ENCODE data around the gene TRAF3.
"Not testable (repeated sequence)": the region's sequence is repeated elsewhere in the genome, so short reads cannot be mapped to it uniquely, and the experiment has no call there.

TRAF3 gene

DNA sequence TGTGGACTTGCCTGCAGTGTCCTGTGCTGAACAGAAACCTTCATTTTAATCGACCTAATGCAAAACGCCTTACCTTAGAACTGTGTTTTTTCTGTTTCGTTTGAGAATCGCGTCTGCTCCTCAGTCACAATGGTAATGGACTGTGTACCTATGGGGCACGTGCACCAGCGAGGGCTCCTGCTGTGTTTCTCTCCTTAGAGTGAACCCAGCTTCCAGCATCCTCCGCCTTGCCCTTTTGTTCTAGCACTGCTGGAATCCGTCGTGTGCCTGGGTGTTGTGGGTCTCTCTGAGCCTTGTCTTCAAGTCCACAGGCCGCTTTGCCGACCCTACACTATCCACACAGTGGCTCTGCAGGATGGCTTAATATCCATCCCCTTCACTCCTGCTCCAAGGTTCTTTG is 148.9 kb downstream of the TRAF3 start:
- no peak for DNase-seq

DNA sequence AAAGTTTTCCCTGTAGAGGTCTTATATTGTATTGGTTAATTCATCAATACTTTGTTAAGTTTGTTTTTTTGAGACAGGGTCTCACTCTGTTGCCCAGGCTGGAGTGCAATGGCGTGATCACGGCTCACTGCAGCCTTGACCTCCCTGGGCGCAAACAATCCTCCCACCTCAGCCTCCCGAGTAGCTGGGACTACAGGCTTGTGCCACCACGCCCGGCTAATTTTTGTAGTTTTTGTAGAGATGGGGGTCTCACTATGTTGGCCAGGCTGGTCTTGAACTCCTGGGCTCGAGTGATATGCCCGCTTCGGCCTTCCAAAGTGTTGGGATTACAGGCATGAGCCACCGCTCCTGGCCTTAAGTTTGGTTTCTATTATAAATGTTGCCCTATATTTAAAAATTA is 149.6 kb downstream of the TRAF3 start:
- not testable (repeated sequence) for DNase-seq

DNA sequence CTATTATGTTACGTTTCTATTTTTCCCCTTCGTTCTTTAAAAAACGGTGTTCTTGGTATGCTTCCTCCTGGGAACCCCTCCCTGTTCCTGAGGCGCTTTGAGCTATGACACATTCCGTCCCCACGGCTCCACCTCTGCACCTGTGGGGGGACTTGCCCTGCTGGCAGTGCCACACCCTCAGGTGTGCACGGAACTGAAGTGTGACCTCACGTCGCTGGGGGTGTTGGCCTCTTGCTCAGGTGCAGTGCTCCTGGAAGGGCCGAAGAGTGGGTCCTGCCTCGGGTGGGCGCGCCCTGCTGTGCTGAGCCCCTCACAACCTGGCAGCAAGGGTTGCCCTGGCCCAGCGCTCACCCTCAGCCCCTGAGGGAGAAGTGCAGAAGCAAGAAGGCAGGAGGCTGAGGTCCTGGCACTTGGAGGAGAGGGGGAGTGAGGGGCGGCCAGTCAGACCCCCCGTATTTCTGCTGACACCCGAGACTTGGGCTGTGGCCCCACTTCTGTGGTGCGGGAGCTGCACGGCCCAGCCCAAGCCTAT is 150.2 kb downstream of the TRAF3 start:
- no peak for DNase-seq

DNA sequence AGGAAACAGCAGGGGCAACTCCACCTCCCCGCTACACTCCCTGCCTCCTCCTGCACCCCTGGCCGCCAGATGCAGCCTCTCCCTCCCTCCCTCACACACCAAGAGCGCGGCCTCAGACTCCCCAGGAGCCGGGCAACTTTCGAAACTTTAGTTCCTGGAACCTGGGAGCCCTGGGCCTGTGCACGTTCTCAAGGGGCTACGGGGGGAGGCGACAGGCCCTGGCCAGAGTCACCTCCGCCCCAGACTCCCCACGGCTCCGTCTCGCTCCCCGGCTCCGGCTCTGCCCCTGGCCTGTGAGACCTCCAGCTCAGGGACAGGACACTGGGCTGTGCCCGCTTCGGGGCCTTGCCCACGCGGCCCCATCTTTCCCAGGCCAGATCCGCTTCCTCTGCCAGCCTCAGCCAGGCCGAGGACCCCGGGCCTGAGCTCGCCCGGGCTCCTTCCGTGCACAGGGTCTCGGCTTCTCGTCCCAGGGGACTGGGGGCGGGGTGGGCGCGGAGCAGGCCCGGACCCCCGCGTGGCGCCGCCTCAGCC is 150.7 kb downstream of the TRAF3 start:
- peak; percentile 25 for DNase-seq

DNA sequence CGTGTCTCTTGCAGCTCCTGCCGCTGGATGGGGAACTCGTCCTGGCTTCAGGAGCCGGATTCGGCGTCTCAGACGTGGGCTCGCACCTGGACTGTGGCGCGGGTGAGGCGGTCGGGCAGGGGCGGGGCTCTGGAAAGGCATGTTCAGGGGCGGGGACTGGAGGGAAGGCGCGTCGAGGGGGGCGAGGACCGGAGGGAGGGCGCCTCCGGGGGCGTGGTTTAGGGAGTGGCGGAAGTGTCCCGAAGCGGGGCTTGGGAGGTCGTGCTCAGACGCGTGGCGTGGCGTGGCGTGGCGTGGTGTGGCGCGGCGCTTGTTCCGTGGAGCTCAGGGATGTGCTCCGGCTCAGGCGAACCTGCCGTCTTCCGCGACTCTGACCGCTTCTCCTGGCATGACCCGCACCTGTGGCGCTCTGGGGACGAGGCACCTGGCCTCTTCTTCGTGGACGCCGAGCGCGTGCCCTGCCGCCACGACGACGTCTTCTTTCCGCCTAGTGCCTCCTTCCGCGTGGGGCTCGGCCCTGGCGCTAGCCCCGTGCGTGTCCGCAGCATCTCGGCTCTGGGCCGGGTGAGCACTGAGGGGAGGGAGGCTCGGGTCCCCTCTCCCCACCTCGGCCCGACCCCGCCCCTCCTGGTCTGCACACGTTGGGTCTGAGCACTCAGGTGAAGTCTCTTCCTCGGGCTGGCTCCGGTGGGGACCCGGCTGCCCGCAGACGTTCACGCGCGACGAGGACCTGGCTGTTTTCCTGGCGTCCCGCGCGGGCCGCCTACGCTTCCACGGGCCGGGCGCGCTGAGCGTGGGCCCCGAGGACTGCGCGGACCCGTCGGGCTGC is 151.4 kb downstream of the TRAF3 start:
- peak; percentile 96 for DNase-seq

DNA sequence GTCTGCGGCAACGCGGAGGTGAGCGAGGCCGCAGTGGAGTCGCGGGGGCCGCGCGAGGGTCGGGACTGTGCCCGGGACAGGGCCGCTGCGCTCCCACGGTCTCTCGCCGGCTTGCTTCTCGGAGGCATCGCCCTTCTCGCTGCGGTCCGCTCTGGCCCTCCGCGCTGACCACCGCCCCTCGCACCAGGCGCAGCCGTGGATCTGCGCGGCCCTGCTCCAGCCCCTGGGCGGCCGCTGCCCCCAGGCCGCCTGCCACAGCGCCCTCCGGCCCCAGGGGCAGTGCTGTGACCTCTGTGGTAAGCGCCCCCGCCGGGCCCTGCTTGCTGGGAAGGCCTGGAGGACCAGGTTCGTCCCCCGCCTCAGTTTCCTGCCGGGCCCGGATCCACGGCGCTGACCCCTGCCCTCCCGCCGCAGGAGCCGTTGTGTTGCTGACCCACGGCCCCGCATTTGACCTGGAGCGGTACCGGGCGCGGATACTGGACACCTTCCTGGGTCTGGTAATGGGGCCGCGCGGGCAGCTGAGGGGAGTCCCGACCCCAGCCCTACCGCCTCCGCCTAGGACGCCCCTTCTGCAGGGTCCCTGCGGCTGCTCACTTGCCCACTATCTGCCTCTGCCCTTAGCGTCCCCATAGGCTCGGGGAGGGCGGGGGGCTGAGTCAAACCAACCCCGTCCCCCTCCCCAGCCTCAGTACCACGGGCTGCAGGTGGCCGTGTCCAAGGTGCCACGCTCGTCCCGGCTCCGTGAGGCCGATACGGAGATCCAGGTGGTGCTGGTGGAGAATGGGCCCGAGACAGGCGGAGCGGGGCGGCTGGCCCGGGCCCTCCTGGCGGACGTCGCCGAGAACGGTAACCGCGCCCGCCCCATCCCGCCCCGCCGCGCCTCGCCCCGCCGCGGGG is 152.2 kb downstream of the TRAF3 start:
- DNase-seq: no peak

DNA sequence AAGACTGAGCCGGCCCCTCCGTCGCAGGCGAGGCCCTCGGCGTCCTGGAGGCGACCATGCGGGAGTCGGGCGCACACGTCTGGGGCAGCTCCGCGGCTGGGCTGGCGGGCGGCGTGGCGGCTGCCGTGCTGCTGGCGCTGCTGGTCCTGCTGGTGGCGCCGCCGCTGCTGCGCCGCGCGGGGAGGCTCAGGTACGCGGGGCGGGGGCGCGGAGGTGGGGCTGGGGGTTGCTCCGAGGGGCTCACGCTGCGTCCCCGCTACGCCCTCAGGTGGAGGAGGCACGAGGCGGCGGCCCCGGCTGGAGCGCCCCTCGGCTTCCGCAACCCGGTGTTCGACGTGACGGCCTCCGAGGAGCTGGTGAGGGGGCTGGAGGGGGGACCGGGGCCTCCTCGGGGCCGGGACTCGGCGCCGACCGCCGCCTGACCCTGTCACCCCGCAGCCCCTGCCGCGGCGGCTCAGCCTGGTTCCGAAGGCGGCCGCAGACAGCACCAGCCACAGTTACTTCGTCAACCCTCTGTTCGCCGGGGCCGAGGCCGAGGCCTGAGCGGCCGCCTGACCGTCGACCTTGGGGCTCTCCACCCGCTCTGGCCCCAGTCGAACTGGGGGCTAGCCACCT is 153.0 kb downstream of the TRAF3 start:
- DNase-seq: peak; percentile 58

DNA sequence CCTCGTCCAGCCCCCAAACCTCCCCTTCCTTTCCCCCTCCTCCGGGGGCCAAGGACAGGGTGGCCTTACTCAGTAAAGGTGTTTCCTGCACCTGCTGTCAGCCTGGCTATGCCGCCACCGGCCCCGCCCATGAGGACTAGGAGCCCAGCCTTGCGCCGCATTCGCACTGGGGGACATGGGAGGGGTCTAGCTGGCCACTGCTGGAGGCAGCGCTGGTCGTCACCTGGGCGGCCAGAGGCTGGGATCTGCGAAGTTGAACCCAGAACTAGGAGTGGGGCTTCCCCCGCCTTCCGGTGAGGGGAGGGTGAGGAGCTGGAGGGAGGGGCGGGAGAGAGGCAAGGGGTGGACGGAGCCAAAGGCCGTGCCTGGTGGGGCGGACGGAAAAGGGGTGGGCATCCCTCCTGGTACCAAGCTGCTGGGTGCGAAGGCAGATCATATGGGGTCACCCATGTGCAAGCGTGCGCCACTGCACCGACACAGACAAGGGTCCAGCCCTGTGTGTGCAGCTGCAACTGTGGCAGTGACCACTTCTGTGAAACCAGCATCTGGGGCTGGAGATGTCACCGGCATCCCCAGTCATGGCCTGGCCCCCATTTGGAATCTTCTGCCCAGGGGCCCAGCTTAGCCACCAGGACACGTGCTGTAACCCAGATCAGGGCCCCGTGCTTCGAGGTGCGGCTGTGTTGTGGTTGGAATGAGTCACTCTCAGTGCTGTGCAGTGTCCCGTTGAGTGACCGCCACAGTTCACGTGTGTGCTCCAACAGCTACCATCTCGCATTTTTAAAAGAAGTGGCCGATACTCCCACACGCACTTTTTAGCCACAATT is 153.7 kb downstream of the TRAF3 start:
- DNase-seq: no peak

DNA sequence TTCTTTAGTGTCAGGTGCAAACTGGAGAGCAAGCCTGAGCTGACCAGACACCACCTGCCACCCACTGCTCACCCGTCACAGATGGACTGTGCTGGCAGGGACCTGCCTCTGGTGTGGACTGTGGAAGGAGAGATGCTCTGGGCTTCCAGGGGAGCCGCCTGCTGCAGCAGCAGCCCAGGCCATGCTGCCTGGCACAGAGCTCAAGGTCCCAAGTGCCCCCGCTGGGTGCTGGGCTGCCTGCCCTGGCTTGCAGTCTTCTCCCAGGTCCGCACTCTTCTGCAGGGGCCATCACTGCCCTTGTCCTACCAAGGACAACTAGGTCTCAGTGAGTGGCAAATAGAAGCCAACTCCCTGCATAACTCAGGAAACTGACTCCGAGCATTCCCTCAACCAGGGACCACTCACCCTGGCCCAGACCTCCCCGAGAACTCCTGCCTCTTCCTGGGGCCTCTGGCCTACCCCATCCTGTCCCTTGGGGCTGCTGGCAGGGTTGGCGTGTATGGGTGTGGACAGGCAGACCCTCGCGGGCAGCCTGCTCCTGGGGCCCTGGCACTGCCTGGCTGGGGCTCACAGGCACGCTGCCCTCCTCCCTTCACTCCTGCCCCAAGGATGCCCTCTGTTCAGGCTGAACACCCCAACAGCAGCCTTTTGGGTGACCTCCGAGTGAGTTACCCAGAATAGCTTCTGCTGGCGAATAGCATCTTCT is 154.5 kb downstream of the TRAF3 start:
- DNase-seq: no peak

DNA sequence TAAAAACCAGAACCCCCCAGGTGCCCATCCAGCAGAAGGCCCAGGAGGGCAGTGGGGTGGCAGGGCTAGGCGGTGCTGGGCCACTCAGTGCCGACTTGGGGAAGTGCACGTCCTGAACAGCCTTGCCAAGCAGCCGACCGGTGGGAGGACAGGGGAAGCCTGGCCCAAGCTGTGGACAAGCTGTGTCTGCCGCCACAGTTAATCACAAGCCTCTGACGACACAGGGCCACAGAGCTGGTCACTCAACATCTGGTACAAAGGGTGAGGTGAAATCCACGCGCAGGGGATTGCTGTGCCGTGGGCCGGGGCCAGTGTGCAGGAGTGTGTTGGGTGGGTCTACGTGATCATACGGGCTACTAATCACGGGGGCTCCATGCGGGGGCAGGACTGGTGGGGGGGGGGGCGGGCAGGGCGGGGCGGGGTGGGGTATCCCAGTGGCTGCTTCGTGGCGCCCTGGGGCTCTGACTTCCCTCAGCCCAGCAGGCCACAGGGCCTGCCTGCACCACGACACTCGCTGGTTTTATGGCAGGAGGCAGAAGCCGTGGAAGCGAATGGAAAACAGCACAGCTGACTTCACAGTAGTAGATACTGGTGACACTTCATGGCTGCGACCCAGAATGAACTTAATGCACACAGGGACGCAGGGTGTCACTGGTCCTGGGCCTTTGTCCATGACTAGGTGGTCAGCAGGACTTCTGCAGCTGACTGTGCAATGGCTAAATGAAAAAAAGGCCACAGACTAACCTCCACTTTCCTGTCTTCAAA is 155.4 kb downstream of the TRAF3 start:
- no peak for DNase-seq

DNA sequence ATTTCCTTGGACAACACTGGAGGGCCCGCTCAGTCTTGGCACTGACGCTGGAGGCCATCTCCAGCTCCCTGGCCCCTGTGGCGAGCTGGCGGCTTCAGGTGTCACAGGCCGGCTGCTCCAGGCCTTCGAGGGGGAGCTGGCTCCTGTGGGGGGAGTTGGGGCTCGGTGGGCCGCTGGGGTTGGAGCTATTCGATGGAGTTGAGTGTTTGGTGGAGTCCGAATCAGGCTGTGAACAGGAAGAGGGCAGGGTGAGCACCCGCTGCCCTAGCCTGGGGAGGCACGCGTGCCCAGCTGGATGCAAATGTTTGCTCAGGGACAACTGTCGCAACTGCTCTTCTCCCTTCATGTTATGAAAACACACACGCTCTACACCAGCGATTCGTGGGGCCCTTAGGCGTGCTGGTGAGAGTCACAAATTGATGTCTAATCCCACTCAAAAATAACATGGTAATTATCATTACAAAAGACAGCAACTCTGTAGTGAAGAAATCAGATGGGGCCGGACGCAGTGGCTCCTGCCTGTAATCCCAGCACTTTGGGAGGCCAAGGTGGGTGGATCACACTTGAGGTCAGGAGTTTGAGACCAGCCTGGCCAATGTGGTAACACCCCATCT is 156.5 kb downstream of the TRAF3 start:
- no peak for DNase-seq

DNA sequence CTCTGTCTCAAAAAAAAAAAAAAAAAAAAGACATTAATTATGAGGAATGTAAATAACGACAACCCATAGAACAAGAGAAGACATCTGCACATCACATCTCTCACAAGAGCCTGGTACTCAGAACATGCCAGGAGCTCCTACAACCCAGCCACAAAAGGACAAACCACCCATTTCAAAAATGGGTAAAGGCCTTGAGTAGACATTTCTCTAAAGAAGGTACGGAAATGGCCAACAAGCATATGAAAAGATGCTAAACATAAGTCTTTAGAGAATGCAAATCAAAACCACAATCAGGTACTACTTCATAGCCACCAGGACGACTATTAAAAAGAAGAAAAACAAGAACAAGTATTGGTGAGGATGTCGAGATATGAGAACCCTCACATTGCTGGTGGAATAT is 158.5 kb downstream of the TRAF3 start:
- DNase-seq: no peak

DNA sequence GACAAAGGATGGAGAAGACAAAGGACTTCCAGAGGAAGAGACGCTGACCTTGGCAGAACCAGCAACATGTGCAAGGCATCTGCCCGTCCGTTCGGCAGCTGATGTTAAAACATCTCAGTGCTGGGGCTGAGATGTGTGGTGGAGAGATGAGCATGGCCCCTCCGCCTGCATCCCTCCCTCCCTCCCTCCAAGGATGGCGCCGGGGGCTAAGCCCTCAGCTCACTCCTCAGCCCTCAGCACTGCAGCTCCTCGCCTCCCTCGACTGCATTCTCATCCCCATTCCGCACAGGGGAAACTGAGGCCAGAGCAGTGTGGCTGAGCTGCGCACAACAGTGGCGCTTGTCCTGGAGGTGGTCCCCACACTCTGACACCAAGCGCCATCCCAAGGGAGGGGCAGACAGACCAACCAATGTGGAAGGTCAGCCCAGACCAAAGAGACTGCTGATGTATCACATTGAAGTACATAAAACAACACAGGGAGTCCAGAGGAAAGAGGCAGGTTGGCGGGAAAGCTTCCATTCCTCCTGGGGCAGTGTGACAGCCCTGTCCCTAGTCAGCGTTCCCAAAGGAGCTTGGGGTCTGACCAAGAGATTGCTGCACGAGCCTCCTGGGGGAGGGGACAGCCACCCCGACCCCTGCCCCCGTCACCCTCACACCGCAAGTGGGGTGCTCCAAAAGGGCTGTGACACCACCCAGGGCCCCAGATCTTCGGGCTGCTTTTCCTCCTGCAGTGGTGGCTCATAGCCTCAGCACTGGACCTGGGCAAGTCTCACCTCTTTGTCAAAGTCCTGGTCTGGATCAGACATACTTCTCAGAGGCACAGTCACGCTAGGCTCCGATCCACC is 160.3 kb downstream of the TRAF3 start:
- no peak for DNase-seq

DNA sequence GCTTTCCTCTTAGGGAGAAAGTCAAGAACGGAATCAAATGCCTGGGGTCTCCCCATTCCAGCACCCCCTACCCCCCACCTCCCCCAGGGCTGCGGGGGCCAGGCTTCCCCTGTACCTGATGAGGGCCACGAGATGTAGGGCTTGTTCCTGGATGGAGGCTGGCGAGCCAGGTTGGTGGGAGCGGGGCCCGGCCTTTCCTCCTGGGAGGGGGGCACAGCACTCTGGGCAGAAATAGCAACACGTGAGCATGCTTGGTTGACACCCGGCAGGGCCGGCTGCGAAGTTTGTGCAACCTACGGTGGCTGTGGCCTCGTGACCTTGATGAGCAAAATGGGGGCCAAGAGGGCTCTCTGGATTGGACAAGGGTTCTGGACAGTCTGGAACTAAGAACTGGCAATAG is 160.9 kb downstream of the TRAF3 start:
- no peak for DNase-seq

DNA sequence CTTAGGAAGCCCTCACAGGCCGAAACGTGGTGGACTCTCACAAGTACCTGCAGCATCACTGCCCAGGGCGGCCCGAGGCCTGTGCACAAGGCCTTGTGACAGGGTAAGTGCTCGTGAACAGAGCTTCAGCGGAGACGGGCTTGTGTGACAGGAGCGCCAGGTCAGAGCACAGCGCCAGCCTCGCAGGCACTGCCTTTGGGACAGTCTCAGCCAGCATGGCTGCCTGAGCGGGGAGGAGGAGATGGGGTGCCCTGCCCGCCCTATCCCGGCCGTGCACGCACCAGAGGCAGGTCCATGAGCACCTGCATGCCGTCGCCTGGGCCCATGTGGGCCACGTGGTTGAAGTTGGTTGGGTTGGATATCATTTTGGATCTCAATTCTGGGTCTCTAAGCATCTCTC is 162.1 kb downstream of the TRAF3 start:
- no peak for DNase-seq

DNA sequence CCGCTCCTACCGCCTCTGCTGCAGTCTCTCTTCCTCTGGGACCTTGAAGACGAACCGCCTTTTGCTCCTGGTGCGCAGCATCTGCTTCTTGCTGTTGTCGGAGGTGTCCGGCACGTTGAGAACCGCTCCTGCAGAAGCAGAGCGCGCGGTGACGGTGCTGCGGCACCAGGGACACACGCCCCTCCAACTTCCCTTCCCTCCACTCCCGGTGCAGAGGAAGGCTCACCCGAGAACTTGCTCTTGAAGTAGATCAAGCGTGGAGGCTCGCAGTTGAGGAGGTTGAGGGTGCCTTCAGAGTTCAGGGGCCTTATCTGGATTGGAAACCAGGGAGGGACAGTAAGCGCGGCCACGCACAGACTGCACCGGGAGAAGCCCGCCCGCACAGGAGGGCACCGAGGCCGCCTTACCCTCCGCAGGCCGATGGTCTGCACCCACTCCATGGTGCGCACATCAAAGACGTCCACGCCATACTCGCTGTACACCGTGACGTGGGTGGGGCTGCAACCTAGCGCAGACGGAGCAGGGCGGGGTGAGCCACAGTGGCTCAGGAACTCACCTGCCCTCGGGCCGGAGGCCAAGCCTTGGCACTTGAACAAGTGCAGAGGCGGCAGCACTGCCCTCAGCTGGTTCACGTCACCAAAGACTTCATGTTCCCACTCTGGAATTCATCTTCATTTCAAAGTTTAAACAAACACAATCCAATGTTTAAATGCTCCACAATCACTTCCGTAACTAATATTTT is 162.7 kb downstream of the TRAF3 start:
- no peak for DNase-seq

DNA sequence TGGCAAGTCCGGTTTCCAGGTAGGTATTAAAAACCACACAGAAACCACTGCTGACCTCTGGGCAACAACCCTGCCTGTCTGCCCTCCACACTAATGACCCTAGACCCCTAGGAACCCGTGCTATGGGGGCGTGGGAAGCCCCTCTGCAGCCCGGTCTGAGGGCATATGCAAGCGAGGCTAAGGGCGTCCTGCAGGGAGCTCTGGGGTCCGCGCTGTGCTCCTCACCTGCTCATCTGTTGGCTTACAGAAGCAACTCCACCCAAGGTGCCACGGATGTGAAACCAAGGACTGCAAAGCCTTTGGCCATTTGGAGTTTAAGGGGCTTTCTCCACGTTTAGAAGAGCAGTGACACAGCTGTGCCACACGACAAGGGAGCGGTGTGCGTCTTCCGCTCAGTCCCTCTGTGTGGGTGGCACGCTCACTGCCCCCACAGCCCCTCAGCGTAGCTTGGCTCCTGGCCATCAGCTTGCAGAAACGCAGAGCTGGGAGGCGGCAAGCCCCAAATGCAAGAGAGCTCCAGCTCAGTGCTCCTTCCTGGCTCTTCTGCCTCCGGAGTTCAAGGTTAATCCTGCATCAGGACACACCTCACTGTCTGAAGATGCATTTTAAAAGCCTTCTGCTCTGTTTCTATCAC is 163.6 kb downstream of the TRAF3 start:
- no peak for DNase-seq

DNA sequence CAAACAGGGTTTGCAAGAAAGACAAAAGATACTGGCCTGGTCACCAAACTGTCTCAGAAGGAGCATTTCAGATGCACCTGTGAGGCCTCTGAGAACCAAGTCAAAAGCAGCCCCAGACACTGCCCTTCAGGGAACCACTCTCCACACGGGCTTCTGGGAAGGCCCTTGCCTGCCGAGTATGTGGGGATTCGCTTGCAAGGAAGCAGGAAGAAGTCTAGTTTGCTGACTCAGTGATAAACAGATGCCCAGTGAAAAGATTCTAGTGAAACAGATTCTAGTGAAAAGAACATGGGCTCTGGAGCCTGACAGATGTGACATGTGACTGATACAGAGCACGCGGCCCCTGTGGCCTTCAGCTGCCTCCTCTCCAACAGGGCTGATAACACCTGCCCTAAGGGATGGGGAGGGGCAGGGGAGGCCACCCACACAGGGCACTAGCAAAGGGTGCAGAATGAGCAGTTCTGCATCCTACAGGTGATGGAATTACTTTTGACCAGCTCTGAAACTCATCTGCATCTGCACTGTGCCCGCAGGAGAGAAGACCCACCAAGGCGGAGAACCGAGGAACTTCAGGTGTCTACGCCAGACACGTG is 164.3 kb downstream of the TRAF3 start:
- no peak for DNase-seq

Data from NCI-H2171 (cell line).